ENCODE results near the gene PRR23A. TPM values are rescaled to one million over a fixed set of nuclear protein-coding genes. Genes with fewer than 3 reads are reported as not detected.

PRR23A gene
- polyA plus RNA-seq, 1 donor from 2014 or later = not detected

- Histone ChIP-seq H3F3A (ENCODE audit: insufficient read depth, low read length, poor library complexity, severe bottlenecking) (no peaks in the 10 kb centered on the region), H2AFZ (ENCODE audit: low read depth, low read length) (no peak overlapping the region), H3K79me2 (replicated peaks; ENCODE audit: insufficient read depth, low read length) (no peaks in the 10 kb centered on the region), H3K9me2 (ENCODE audit: insufficient read depth, low read length) (no peaks in the 10 kb centered on the region), H3K9me3 (ENCODE audit: low read length) (no peaks in the 10 kb centered on the region), H3K4me2 (ENCODE audit: low read length) (no peak overlapping the region), H3K4me3 (ENCODE audit: low read length) (no peak overlapping the region), H4K20me1 (ENCODE audit: insufficient read depth) (no peaks in the 10 kb centered on the region), H3K27ac (ENCODE audit: low read length) (no peak overlapping the region), H3K9ac (ENCODE audit: low read length) (no peak overlapping the region), H3K27me3 (ENCODE audit: insufficient read depth, low read depth, low read length) (no peaks in the 10 kb centered on the region), H3K36me3 (ENCODE audit: insufficient read depth, low read length) (no peaks in the 10 kb centered on the region)
- TF ChIP-seq EP300 (conservative IDR thresholded peaks at IDR 0.05; ENCODE audit: poor library complexity, severe bottlenecking) = no peak
- no peak for TF ChIP-seq POLR2AphosphoS5 (IDR thresholded peaks at IDR 0.05)
- no peak for TF ChIP-seq EZH2 (IDR thresholded peaks at IDR 0.05; ENCODE audit: borderline replicate concordance, insufficient read depth, low read length, poor library complexity, severe bottlenecking)
Measured at GRCh38 chr3:138995706-138996105, 10.4 kb downstream of the PRR23A start.

GRCh38 chr3:138987181-138987580, 18.9 kb downstream of the PRR23A start:
- no peak overlapping the region for H3K27ac ChIP-seq (ENCODE audit: low read length)
- no peaks in the 10 kb centered on the region for H3K27me3 ChIP-seq (ENCODE audit: insufficient read depth, low read depth, low read length)
- no peaks in the 10 kb centered on the region for H4K20me1 ChIP-seq (ENCODE audit: insufficient read depth)
- TF ChIP-seq MXI1 (conservative IDR thresholded peaks at IDR 0.05; ENCODE audit: poor library complexity, severe bottlenecking) (no peak), CTCF (IDR thresholded peaks at IDR 0.05; ENCODE audit: poor library complexity, severe bottlenecking) (no peak), EP300 (conservative IDR thresholded peaks at IDR 0.05; ENCODE audit: poor library complexity, severe bottlenecking) (no peak), SMC3 (conservative IDR thresholded peaks at IDR 0.05; ENCODE audit: poor library complexity) (no peak), RAD21 (conservative IDR thresholded peaks at IDR 0.05) (no peak), REST (IDR thresholded peaks at IDR 0.05; ENCODE audit: borderline replicate concordance) (no peak), EZH2 (IDR thresholded peaks at IDR 0.05; ENCODE audit: borderline replicate concordance, insufficient read depth, low read length, poor library complexity, severe bottlenecking) (no peak)
- H2AFZ ChIP-seq (ENCODE audit: low read depth, low read length) = no peak overlapping the region
- no peak overlapping the region for H3K4me2 ChIP-seq (ENCODE audit: low read length)
- no peaks in the 10 kb centered on the region for H3K36me3 ChIP-seq (ENCODE audit: insufficient read depth, low read length)
- H3F3A ChIP-seq (ENCODE audit: insufficient read depth, low read length, poor library complexity, severe bottlenecking) = no peaks in the 10 kb centered on the region
- no peaks in the 10 kb centered on the region for H3K79me2 ChIP-seq (replicated peaks; ENCODE audit: insufficient read depth, low read length)
- no peaks in the 10 kb centered on the region for H3K9me2 ChIP-seq (ENCODE audit: insufficient read depth, low read length)
- H3K9ac ChIP-seq (ENCODE audit: low read length) = no peak overlapping the region
- no peak overlapping the region for H3K4me3 ChIP-seq (ENCODE audit: low read length)
- H3K9me3 ChIP-seq (ENCODE audit: low read length) = no peaks in the 10 kb centered on the region

- H3K9me3 ChIP-seq (ENCODE audit: low read length) = no peaks in the 10 kb centered on the region
- H2AFZ ChIP-seq (ENCODE audit: low read depth, low read length) = no peak overlapping the region
- no peaks in the 10 kb centered on the region for H3F3A ChIP-seq (ENCODE audit: insufficient read depth, low read length, poor library complexity, severe bottlenecking)
- no peaks in the 10 kb centered on the region for H3K27me3 ChIP-seq (ENCODE audit: insufficient read depth, low read depth, low read length)
- no peak overlapping the region for H3K4me3 ChIP-seq (ENCODE audit: low read length)
- H3K36me3 ChIP-seq (ENCODE audit: insufficient read depth, low read length) = no peaks in the 10 kb centered on the region
- no peaks in the 10 kb centered on the region for H3K9me2 ChIP-seq (ENCODE audit: insufficient read depth, low read length)
- no peak overlapping the region for H3K9ac ChIP-seq (ENCODE audit: low read length)
- no peaks in the 10 kb centered on the region for H3K79me2 ChIP-seq (replicated peaks; ENCODE audit: insufficient read depth, low read length)
- no peak overlapping the region for H3K4me2 ChIP-seq (ENCODE audit: low read length)
- no peaks in the 10 kb centered on the region for H4K20me1 ChIP-seq (ENCODE audit: insufficient read depth)
- TF ChIP-seq EP300 (conservative IDR thresholded peaks at IDR 0.05; ENCODE audit: poor library complexity, severe bottlenecking) (no peak), TAF1 (IDR thresholded peaks at IDR 0.05; ENCODE audit: low read depth) (no peak), POLR2AphosphoS5 (IDR thresholded peaks at IDR 0.05) (no peak), EZH2 (IDR thresholded peaks at IDR 0.05; ENCODE audit: borderline replicate concordance, insufficient read depth, low read length, poor library complexity, severe bottlenecking) (no peak), REST (IDR thresholded peaks at IDR 0.05; ENCODE audit: borderline replicate concordance) (no peak), CTCF (IDR thresholded peaks at IDR 0.05; ENCODE audit: poor library complexity, severe bottlenecking) (no peak)
- H3K27ac ChIP-seq (ENCODE audit: low read length) = no peak overlapping the region
Measured at GRCh38 chr3:138985932-138986331, 20.1 kb downstream of the PRR23A start.
